Measurements from ENCODE around the gene SH2B2. TPM values are rescaled to one million over a fixed set of nuclear protein-coding genes. Genes with fewer than 3 reads are reported as not detected.

SH2B2 gene
- total RNA-seq, 2 experiments from 2014 or later = 2.1 to 2.3 TPM

Other genes starting within 250 kb of the SH2B2 start
- gene SPDYE6, start 69.6 kb downstream of the SH2B2 start, total RNA-seq = under 1 TPM in 1 of 2 experiments, not detected in 1; 0.13 TPM
- gene PRKRIP1, start 109.5 kb downstream of the SH2B2 start, total RNA-seq = 10 to 100 TPM; 27.2 to 28.3 TPM
- 10 to 100 TPM; 59.5 to 61.9 TPM for gene ORAI2, start 146.7 kb downstream of the SH2B2 start, total RNA-seq
- gene ALKBH4, start 178.0 kb downstream of the SH2B2 start, total RNA-seq = 10 to 100 TPM in 1 of 2 experiments, 1 to 10 TPM in 1; 9.4 to 10.4 TPM
- gene LRWD1, start 178.1 kb downstream of the SH2B2 start, total RNA-seq = 10 to 100 TPM; 19.5 to 19.8 TPM
- 10 to 100 TPM; 41.7 to 46.5 TPM for gene POLR2J, start 192.1 kb downstream of the SH2B2 start, total RNA-seq
- 1 to 10 TPM; 8.7 to 9.6 TPM for gene RASA4B, start 230.9 kb downstream of the SH2B2 start, total RNA-seq